Large intestine (tissue), 3 donors: ENCODE results near the gene SCYGR5. TPM values are rescaled to one million over a fixed set of nuclear protein-coding genes. Genes with fewer than 3 reads are reported as not detected.
A peak's percentile ranks its signal among the peaks of the same experiment; 100 is the strongest.
"Not testable (repeated sequence)": the region's sequence is repeated elsewhere in the genome, so short reads cannot be mapped to it uniquely, and the experiment has no call there.

ENCODE experiments used
- DNase-seq, 2 donors: peaks; one replicate each; pipeline versions ENCODE4 v3.0.0 to v3.0.0-alpha.2; 2013
- H3K27ac ChIP-seq: one replicate; pipeline ENCODE4 v1.5.1; 2013; ENCODE audit warnings: low read length
- H3K27me3 ChIP-seq: 2 replicates; pipeline ENCODE4 v1.6.1; 2013; ENCODE audit warnings: low read length; ENCODE audit not compliant: control insufficient read depth, insufficient read depth
- H3K36me3 ChIP-seq: 2 replicates; pipeline ENCODE4 v1.6.1; 2013; ENCODE audit warnings: low read length; ENCODE audit not compliant: control insufficient read depth, insufficient read depth
- H3K4me1 ChIP-seq: one replicate; pipeline ENCODE4 v1.6.1; 2013; ENCODE audit warnings: low read length; ENCODE audit not compliant: control insufficient read depth, insufficient read depth
- H3K4me3 ChIP-seq: one replicate; pipeline ENCODE4 v1.5.1; 2013; ENCODE audit warnings: low read length
- H3K9me3 ChIP-seq: one replicate; pipeline ENCODE4 v1.6.1; 2013; ENCODE audit warnings: mild to moderate bottlenecking, low read depth, low read length, moderate library complexity; ENCODE audit not compliant: control insufficient read depth
- WGBS: methylation state at CpG from one replicate; pipeline ENCODE4 v1.1.5; 2013; ENCODE audit warnings: low lambda C conversion rate; ENCODE audit not compliant: insufficient coverage; 5-methylcytosine and 5-hydroxymethylcytosine counted together
- polyA plus RNA-seq: library from polyadenylated mRNA; unstranded; fragments of 120-200 nt; gene quantifications from one replicate; pipeline ENCODE4 v1.2.1, GENCODE V29; 2013

The SCYGR5 gene
- polyA plus RNA-seq, 1 donor = not detected

DNA sequence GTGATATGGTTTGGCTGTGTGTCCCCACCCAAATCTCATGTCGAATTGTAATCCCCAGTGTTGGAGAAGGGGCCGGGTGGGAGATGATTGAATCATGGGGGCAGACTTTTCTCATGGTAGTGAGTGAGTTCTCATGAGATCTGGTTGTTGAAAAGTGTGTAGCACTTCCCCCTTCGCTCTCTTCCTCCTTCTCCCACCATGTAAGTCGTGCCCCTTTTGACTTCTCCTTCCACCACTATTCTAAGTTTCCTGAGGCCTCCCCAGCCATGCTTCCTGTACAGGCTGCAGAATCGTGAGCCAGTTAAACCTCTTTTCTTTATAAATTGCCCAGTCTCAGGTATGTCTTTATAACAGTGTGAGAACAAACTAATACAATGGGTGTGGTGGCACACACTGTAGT lies 7.0 kb downstream of the SCYGR5 start:
- not testable (repeated sequence) for H3K27ac ChIP-seq, H3K4me3 ChIP-seq, H3K9me3 ChIP-seq, H3K4me1 ChIP-seq, H3K27me3 ChIP-seq, H3K36me3 ChIP-seq, DNase-seq
- no CpG with 5 or more reads among the region's 5 CpGs for WGBS

DNA sequence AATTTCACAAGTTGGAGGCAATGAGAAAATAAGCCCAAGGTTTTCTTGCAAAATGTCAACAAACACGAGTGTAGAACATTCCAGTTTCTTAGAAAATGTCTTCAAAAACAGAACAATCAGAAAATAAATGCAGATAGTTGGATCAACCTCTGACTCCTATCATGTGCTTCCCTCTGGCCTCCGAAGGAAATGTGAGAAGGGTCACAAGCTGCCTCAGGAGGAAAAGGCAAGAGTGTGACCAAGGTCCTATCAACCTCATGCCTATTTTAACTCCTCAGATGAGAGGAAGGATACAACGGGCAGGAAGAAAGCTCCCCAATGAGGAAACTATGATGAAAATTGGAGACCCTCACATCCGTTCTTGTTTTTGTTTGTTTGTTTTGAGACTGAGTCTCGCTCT lies 7.9 kb downstream of the SCYGR5 start:
- peak; percentile 31 to 63 for DNase-seq
- Histone ChIP-seq H3K36me3 (no peaks in the 10 kb centered on the region), H3K4me1 (peaks cover 9% of the 10 kb centered on the region), H3K4me3 (no peak overlapping the region), H3K27me3 (no peaks in the 10 kb centered on the region), H3K9me3 (no peaks in the 10 kb centered on the region), H3K27ac (no peak overlapping the region)
- no CpG with 5 or more reads among the region's 5 CpGs for WGBS

DNA sequence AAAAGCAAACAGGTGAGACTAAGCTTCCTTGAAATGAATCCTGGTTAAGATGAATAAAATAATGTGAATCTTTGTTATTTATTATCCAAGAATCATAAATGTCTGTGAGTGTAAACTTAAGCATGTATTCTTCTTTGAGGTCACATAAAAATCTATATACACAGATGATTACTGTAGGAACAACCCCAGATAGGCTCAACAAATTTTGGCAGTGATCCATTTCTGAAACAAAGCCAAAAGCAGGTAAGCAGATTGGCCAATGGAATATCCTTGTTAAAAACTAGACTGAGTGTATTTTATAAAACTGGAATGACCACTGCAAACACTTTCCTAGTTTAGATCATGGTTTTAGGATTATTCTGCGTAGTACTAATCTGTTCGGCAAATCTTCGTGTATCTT lies 11.3 kb downstream of the SCYGR5 start:
- Histone ChIP-seq H3K4me3 (no peak overlapping the region), H3K27me3 (no peaks in the 10 kb centered on the region), H3K36me3 (no peaks in the 10 kb centered on the region), H3K27ac (no peak overlapping the region), H3K4me1 (no peaks in the 10 kb centered on the region), H3K9me3 (no peaks in the 10 kb centered on the region)
- DNase-seq = no peak
- WGBS = 100% methylated on average over 3 of the region's 3 CpGs

DNA sequence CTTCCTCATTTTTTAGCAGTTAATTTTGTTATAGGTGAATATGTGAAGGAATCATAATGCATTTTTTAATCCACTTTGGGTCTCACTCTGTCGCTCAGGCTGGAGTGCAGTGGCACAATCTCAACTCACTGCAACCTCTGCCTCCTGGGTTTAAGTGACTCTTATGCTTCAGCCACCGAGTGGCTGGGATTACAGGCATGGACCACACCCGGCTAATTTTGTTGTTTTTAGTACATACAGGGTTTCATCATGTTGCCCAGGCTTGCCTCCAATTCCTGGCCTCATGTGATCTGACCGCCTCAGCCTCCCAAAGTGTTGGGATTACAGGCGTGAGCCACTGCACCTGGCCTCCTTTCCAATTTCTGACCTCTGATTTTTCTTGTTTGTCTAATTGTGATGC lies 17.7 kb downstream of the SCYGR5 start:
- no peak overlapping the region for H3K27ac ChIP-seq
- no peak for DNase-seq
- WGBS = no CpG with 5 or more reads among the region's 5 CpGs
- H3K4me1 ChIP-seq = no peaks in the 10 kb centered on the region
- H3K36me3 ChIP-seq = peaks cover 22% of the 10 kb centered on the region
- no peak overlapping the region for H3K4me3 ChIP-seq
- H3K9me3 ChIP-seq = no peaks in the 10 kb centered on the region
- H3K27me3 ChIP-seq = no peaks in the 10 kb centered on the region

DNA sequence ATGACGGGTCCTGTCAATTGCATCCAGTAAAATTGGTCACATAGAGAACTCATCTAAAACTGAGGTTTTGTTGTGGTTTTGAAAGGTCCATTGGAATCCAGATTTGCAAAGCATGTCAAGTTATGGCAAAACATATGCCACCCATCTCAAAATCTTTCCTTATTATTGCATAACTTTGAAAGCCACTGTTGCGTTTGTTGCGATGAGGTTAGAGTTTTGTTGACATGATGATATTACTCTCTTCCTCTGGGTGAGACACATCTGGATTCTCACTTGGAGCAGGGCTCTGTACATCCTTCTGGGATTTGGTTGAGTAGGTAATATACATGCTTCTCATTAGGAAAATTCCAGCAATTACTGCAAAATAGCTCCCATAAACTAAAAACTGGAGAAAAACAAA lies 20.6 kb downstream of the SCYGR5 start:
- H3K4me1 ChIP-seq = no peaks in the 10 kb centered on the region
- H3K4me3 ChIP-seq = no peak overlapping the region
- peaks cover 25% of the 10 kb centered on the region for H3K36me3 ChIP-seq
- H3K9me3 ChIP-seq = no peaks in the 10 kb centered on the region
- 100% methylated on average over 2 of the region's 3 CpGs for WGBS
- no peak for DNase-seq
- H3K27ac ChIP-seq = no peak overlapping the region
- no peaks in the 10 kb centered on the region for H3K27me3 ChIP-seq

DNA sequence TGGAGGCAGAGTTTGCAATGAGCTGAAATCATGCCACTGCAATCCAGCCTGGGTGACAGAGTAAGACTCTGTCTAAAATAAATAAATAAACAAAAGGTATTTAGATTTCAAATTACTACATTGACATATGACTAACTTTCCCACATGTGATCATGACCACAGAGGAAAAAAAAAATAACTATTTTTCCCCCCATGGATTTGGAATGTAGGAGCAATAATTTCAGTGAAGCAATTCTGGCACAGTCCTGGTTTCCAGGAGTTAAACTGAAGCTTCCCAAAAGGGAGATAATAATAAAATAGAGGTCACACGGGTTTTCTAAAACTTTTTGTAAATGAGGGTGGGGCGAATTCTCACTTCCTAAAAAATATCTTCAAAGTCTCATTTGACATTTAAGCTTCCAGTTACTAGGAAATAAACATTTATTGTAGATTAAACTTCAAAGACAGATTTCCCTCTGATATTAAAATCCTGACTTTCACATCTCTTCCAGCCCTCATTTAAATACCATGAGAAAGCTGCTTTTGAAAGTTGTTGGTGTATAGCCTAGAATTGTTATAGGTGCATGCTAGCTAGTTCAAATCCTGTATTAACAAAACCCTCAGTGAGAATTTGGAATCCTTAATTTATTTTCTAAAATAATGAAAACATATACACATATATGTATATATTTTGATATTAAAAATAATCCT lies 30.5 kb downstream of the SCYGR5 start:
- no peak for DNase-seq
- Histone ChIP-seq H3K4me3 (no peak overlapping the region), H3K9me3 (no peaks in the 10 kb centered on the region), H3K27me3 (no peaks in the 10 kb centered on the region), H3K27ac (no peak overlapping the region), H3K36me3 (peaks cover 30% of the 10 kb centered on the region), H3K4me1 (peaks cover 13% of the 10 kb centered on the region)
- no CpG with 5 or more reads among the region's 2 CpGs for WGBS

DNA sequence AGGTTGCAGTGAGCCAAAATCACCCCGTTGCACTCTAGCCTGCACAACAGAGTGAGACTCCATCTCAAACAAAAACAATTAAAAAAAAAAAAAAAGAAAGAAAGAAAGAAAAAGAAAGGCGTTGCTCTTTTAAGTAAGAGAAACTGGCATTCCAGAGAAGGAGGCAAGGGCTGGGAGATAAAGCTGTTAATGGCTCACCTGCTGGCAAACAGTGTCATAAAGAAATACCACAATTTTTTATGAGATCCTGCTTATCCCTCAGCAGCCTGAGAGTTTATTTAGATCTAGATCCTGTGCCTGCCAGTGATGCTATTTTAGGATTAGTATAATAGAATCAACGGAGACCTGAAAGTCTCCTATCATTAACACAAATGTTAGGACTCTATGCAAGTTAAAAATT lies 35.0 kb downstream of the SCYGR5 start:
- peaks cover 23% of the 10 kb centered on the region for H3K36me3 ChIP-seq

DNA sequence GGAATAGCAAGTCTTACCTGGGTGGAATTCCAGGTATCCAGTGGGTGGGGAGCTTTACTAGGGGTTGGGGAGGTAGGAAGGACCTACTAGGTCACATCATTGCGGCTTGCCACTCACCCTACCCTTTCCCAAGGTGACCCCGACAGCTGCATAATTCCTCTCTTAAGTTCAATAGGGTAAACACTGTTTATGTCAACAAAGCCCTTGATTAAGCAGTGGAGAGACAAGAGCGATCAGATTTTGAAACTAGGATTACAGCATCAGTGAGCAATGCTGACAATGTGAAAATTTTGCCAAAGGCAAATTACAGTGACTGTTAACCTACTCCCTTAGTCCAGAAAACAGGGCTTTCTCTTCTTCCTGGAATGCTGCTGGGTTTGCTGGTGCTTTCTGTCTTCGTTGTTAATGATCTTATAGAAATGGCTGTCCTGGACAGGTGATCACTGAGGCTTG lies 36.7 kb downstream of the SCYGR5 start:
- Histone ChIP-seq H3K27me3 (no peaks in the 10 kb centered on the region), H3K9me3 (no peaks in the 10 kb centered on the region), H3K27ac (peak overlapping the region; percentile 57), H3K36me3 (peaks cover 21% of the 10 kb centered on the region), H3K4me3 (no peak overlapping the region), H3K4me1 (peaks cover 42% of the 10 kb centered on the region)
- peak; percentile 29 to 55 for DNase-seq
- WGBS = no CpG with 5 or more reads among the region's 4 CpGs

More for the DNA sequence above, 35.0 kb downstream of the SCYGR5 start:
- WGBS = no CpG with 5 or more reads among the region's 3 CpGs
- H3K9me3 ChIP-seq = no peaks in the 10 kb centered on the region
- no peak overlapping the region for H3K4me3 ChIP-seq
- no peaks in the 10 kb centered on the region for H3K27me3 ChIP-seq
- peaks cover 35% of the 10 kb centered on the region for H3K4me1 ChIP-seq
- DNase-seq = peak; percentile 40 to 73
- H3K27ac ChIP-seq = peak overlapping the region; percentile 79

DNA sequence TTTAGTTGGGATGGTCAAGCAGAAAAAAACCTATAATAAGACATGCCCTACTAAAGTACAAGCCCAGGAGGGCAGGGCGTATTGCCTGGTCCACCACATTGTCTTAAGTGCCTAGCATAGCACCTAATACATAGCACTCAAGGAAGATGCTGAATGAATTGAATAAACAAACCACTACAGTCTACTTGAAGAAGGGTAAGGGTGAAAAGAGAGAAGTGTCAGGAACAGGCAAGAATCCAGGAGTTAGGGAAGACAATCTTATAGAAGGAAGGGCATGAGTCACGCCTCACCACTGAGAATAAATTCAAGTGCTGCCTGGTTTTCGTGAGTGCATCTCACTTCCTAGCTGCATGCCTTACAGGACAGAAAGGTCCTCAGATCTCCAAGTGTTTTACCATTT lies 37.4 kb downstream of the SCYGR5 start:
- H3K4me3 ChIP-seq = no peak overlapping the region
- H3K27me3 ChIP-seq = no peaks in the 10 kb centered on the region
- peak overlapping the region; percentile 57 for H3K27ac ChIP-seq
- no peak for DNase-seq
- no peaks in the 10 kb centered on the region for H3K9me3 ChIP-seq
- 80% methylated on average over 1 of the region's 3 CpGs for WGBS
- H3K36me3 ChIP-seq = peaks cover 14% of the 10 kb centered on the region
- H3K4me1 ChIP-seq = peaks cover 42% of the 10 kb centered on the region

DNA sequence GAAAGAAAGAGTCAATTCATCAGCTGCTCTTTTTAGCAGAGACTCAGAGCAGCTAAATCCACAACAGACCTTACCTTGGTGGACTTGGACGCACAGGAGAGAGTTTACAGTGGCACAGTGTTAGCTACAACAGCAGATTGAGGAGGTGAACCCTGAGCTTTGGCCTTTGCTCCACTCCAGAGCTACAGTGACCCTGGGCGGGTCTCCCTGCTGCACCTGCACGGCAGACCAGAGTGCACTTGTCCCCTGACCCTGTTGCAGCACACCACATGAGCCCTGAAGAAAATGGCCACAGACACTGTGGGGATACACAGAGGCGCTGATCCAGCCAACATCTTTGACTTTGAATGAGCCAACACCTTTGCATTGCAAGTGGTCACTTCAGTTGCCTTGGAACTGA lies 40.3 kb downstream of the SCYGR5 start:
- peaks cover 31% of the 10 kb centered on the region for H3K4me1 ChIP-seq
- H3K36me3 ChIP-seq = peaks cover 4% of the 10 kb centered on the region
- WGBS = no CpG with 5 or more reads among the region's 4 CpGs
- H3K27me3 ChIP-seq = no peaks in the 10 kb centered on the region
- no peak overlapping the region for H3K4me3 ChIP-seq
- peak overlapping the region; percentile 79 for H3K27ac ChIP-seq
- peak; percentile 89 to 92 for DNase-seq
- no peaks in the 10 kb centered on the region for H3K9me3 ChIP-seq

DNA sequence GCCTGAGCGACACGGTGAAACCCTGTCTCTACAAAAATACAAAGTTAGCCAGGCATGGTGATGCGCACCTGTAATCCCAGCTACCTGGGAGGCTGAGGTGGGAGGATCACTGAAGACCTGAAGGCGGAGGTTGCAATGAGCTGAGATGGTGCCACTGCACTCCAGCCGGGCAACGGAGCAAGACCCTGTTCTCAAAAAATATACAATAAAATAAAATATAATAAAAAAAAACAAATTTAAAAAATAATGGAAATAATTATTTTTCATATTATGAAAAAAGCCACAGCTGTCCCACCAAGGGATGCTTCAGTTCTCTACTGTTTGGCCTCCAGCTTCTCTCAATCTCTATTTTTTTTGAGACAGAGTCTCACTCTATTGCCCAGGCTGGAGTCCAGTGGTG lies 40.8 kb downstream of the SCYGR5 start:
- peaks cover 27% of the 10 kb centered on the region for H3K4me1 ChIP-seq
- no peak for DNase-seq
- H3K27me3 ChIP-seq = no peaks in the 10 kb centered on the region
- no peak overlapping the region for H3K4me3 ChIP-seq
- H3K36me3 ChIP-seq = peaks cover 4% of the 10 kb centered on the region
- peak overlapping the region; percentile 79 for H3K27ac ChIP-seq
- H3K9me3 ChIP-seq = no peaks in the 10 kb centered on the region
- WGBS = no CpG with 5 or more reads among the region's 6 CpGs
